HepG2 (cell line): ENCODE data around the gene ROM1. TPM values are rescaled to one million over a fixed set of nuclear protein-coding genes. Genes with fewer than 3 reads are reported as not detected.

ENCODE experiments used
- ATAC-seq: fragments of 200-7000 bp; cut with Tn5 transposase; 3 replicates; pipeline ENCODE4 v1.9.1; 2020; ENCODE audit warnings: mild to moderate bottlenecking, moderate library complexity
- BruUV-seq: library from RNA; stranded (reverse); fragments of 400-500 nt; replicated peaks from 2 replicates; lab custom pipeline; 2021; lab: Mats Ljungman, UMichigan
- CTCF ChIA-PET: fragments of 300-600 bp; formaldehyde crosslinking; extraction: SDS; loops from one replicate; lab custom pipeline; 2021; ENCODE audit warnings: low total read pairs, inconsistent platforms, low intra/inter-chr PET ratio; lab: Yijun Ruan, JAX
- POLR2A ChIA-PET: fragments of 350-600 bp; sonication (Branson Sonifier 250); formaldehyde crosslinking; loops from one replicate; lab custom pipeline; 2020; ENCODE audit warnings: antibody characterized with exemption, inconsistent platforms; lab: Yijun Ruan, JAX
- DNase-seq: peaks from one replicate; pipeline ENCODE4 v3.0.0-alpha.2; 2015; ENCODE audit warnings: low spot score
- FAIRE-seq: peaks from 3 replicates; lab custom pipeline; 2011; peaks lifted over from hg19 to GRCh38; lab: Jason Lieb, UNC
- H2AFZ ChIP-seq: one replicate; pipeline ENCODE4 v1.6.1; 2011; ENCODE audit warnings: low read length, inconsistent platforms
- H3K27ac ChIP-seq: fragments of 300-600 bp; 3 replicates; pipeline ENCODE4 v1.8.0; 2011; ENCODE audit warnings: mixed run types, mild to moderate bottlenecking, mixed read lengths, low read length, inconsistent platforms; ENCODE audit not compliant: insufficient read depth; ENCODE audit errors: extremely low read length
- H3K27me3 ChIP-seq, 2 experiments: fragments of 200-600 bp in 1 of 2; 2 replicates in 1 of 2; 3 replicates in 1 of 2; pipeline versions ENCODE4 v1.6.0 to v1.8.0; 2011; ENCODE audit warnings: low read length in 2 of 2, mild to moderate bottlenecking in 2 of 2, moderate library complexity in 2 of 2, inconsistent platforms in 1 of 2; ENCODE audit not compliant: insufficient read depth in 2 of 2, control insufficient read depth in 1 of 2
- H3K36me3 ChIP-seq, 2 experiments: fragments of 200-600 bp in 1 of 2; replicated peaks in 1 of 2; 2 replicates in 1 of 2; 3 replicates in 1 of 2; pipeline versions ENCODE4 v1.5.1 to v1.8.0; 2011; ENCODE audit warnings: low read length in 2 of 2, inconsistent platforms in 1 of 2; ENCODE audit not compliant: insufficient read depth in 2 of 2, control insufficient read depth in 1 of 2
- H3K4me1 ChIP-seq: 2 replicates; pipeline ENCODE4 v1.5.1; 2012; ENCODE audit warnings: low read length, inconsistent platforms; ENCODE audit not compliant: insufficient read depth
- H3K4me2 ChIP-seq: 2 replicates; pipeline ENCODE4 v1.6.0; 2011; ENCODE audit warnings: low read depth, low read length, inconsistent platforms
- H3K4me3 ChIP-seq, 3 experiments: fragments of 200-600 bp in 1 of 3; sonication (generic), shearing (Covaris generic) in 1 of 3; replicated peaks in 1 of 3; 2 replicates each; pipeline ENCODE4 v1.5.1; 2011 to 2016; ENCODE audit warnings: low read length in 3 of 3, inconsistent platforms in 2 of 3, low read depth in 2 of 3, mild to moderate bottlenecking in 2 of 3, control low read depth in 1 of 3, mixed read lengths in 1 of 3; ENCODE audit not compliant: insufficient read depth in 1 of 3
- H3K79me2 ChIP-seq: one replicate; pipeline ENCODE4 v1.6.1; 2011; ENCODE audit warnings: low read length, inconsistent platforms; ENCODE audit not compliant: insufficient read depth
- H3K9ac ChIP-seq: 2 replicates; pipeline ENCODE4 v1.6.0; 2011; ENCODE audit warnings: mild to moderate bottlenecking, low read depth, low read length, inconsistent platforms; ENCODE audit not compliant: insufficient read depth
- H3K9me3 ChIP-seq: 2 replicates; pipeline ENCODE4 v1.5.1; 2012; ENCODE audit warnings: mild to moderate bottlenecking, low read length
- H4K20me1 ChIP-seq: 2 replicates; pipeline ENCODE4 v1.6.0; 2011; ENCODE audit warnings: inconsistent platforms, mild to moderate bottlenecking, low read length, moderate library complexity; ENCODE audit not compliant: insufficient read depth
- ELF4 ChIP-seq: sonication (generic); formaldehyde crosslinking; IDR thresholded peaks from 2 replicates; pipeline ENCODE4 v1.5.0; 2020; ENCODE audit warnings: missing genetic modification reagents, mild to moderate bottlenecking, moderate library complexity, borderline replicate concordance
- MXD1 ChIP-seq: sonication (generic); formaldehyde crosslinking; IDR thresholded peaks from 2 replicates; pipeline ENCODE4 v1.4.0; 2020; ENCODE audit warnings: mild to moderate bottlenecking, missing genetic modification reagents
- NONO ChIP-seq, 2 experiments: fragments of 450-650 bp in 1 of 2; sonication (generic) in 1 of 2; formaldehyde crosslinking in 1 of 2; IDR thresholded peaks in 1 of 2; conservative IDR thresholded peaks in 1 of 2; 2 replicates each; pipeline versions ENCODE4 v1.6.1 to v1.8.0; 2017 to 2022; ENCODE audit warnings: mild to moderate bottlenecking in 1 of 2, missing genetic modification reagents in 1 of 2, moderate library complexity in 1 of 2
- TMF1 ChIP-seq: sonication (generic); formaldehyde crosslinking; IDR thresholded peaks from 2 replicates; pipeline ENCODE4 v1.8.1; 2022; ENCODE audit warnings: low read depth, missing genetic modification reagents
- ZNF121 ChIP-seq: sonication (generic); formaldehyde crosslinking; IDR thresholded peaks from 2 replicates; pipeline ENCODE4 v1.5.0; 2020; ENCODE audit warnings: mild to moderate bottlenecking, missing genetic modification reagents
- ZNF34 ChIP-seq: sonication (generic); formaldehyde crosslinking; IDR thresholded peaks from 2 replicates; pipeline ENCODE4 v1.4.0; 2020; ENCODE audit warnings: mild to moderate bottlenecking, missing genetic modification reagents, borderline replicate concordance
- ZNF501 ChIP-seq: sonication (generic); formaldehyde crosslinking; IDR thresholded peaks from 2 replicates; pipeline ENCODE4 v1.5.1; 2020; ENCODE audit warnings: mild to moderate bottlenecking, moderate library complexity, missing genetic modification reagents
- ZNF547 ChIP-seq: sonication (generic); formaldehyde crosslinking; IDR thresholded peaks from 2 replicates; pipeline ENCODE4 v1.5.1; 2020; ENCODE audit warnings: mild to moderate bottlenecking, missing genetic modification reagents
- ZNF709 ChIP-seq: sonication (generic); formaldehyde crosslinking; IDR thresholded peaks from 2 replicates; pipeline ENCODE4 v1.5.0; 2020; ENCODE audit warnings: mild to moderate bottlenecking, missing genetic modification reagents
- ZNF772 ChIP-seq: sonication (generic); formaldehyde crosslinking; IDR thresholded peaks from 2 replicates; pipeline ENCODE4 v1.5.0; 2020; ENCODE audit warnings: mild to moderate bottlenecking, missing genetic modification reagents
- WGBS: methylation state at CpG from one replicate; pipeline ENCODE4 v1.1.6; 2017; ENCODE audit warnings: low lambda C conversion rate; 5-methylcytosine and 5-hydroxymethylcytosine counted together
- in situ Hi-C: cut with HindIII; loops from 2 replicates; pipeline ENCODE4 v1.10.0; 2017; ENCODE audit warnings: low pct_unique_long_range_greater_than_20kb; ENCODE audit not compliant: extremely low pct_ligation_motif_present
- intact Hi-C: fragments of 100-400 bp; cut with micrococcal nuclease; formaldehyde crosslinking; loops from one replicate; pipeline ENCODE4 v1.10.0; 2022; ENCODE audit not compliant: unreplicated experiment
- polyA plus RNA-seq, 8 experiments: library from polyadenylated mRNA; depleted of rRNA in 3 of 8; stranded (reverse) in 7 of 8; unstranded in 1 of 8; fragments of >200 nt; fragmentation: Illumina TruSeq in 4 of 8; extraction: Trizol in 4 of 8; gene quantifications; 2 replicates each; pipeline versions ENCODE4 v1.2.1 to v1.2.3, GENCODE V29; 2011 to 2016; ENCODE audit warnings: low read depth in 4 of 8, missing spikeins in 1 of 8, mixed read lengths in 1 of 8; ENCODE audit not compliant: insufficient read depth in 1 of 8
- total RNA-seq, 5 experiments: library from RNA; depleted of rRNA; stranded (reverse); fragments of >200 nt; fragmentation: Illumina TruSeq; extraction: Trizol; gene quantifications; 2 replicates each; pipeline ENCODE4 v1.2.3, GENCODE V29; 2016; ENCODE audit warnings: low read depth in 1 of 5

The ROM1 gene
- total and polyA plus RNA-seq, 2 of the 13 experiments (the other 11 are each of a cell fraction or from before 2014, with no cell fraction given), result 1.2 to 2.4 TPM

- H2AFZ ChIP-seq, result no peak overlapping the region
Observed at GRCh38 chr11:62645671-62645945, 32.6 kb downstream of the ROM1 start.

More at GRCh38 chr11:62645671-62645945, 32.6 kb downstream of the ROM1 start:
- Histone ChIP-seq H3K4me3 (peak overlapping the region; percentile 86 to 96 (median 90)), H3K9me3 (no peaks in the 10 kb centered on the region), H3K36me3 (peaks cover 4 to 24% of the 10 kb centered on the region in 2 experiments; a peak in 3 of 5 replicates), H3K4me2 (peak overlapping the region; percentile 77), H3K79me2 (peaks cover 39% of the 10 kb centered on the region), H3K27me3 (no peaks in the 10 kb centered on the region), H3K9ac (peak overlapping the region; percentile 100), H3K27ac (peak overlapping the region; percentile 98), H4K20me1 (peaks cover 8% of the 10 kb centered on the region), H3K4me1 (peaks cover 58% of the 10 kb centered on the region)
- WGBS, result 1% methylated on average over 11 of the region's 11 CpGs
- DNase-seq (no peak), FAIRE-seq (no peak), ATAC-seq (no peak)
- BruUV-seq, result no TSS peak
- ChIA-PET POLR2A (interaction anchor here (1.1 to 5.0 kb wide), 18 partner anchors 11 to 831 kb away, joined by 3 to 98 read pairs (median 13); partner anchors contain the start of genes B3GAT3, C11orf98, CSKMT and EEF1G), CTCF (no interaction called here)
- intact Hi-C loops (no loop called here), in situ Hi-C loops (no loop called here)
- TF ChIP-seq TMF1 (CRISPR knock-in tag), result peak; percentile 42; the same call in 1 of the 2 replicates
- TF ChIP-seq ZNF547, result 0 out of 2 replicates have a peak, but pooled peaks have one; percentile 3
- 0 out of 2 replicates have a peak, but pooled peaks have one; percentile 13 for TF ChIP-seq ELF4 (CRISPR knock-in tag)
- no peak for TF ChIP-seq MXD1 (CRISPR knock-in tag)
- TF ChIP-seq ZNF772 (CRISPR knock-in tag), result peak; percentile 10; the same call in 1 of the 2 replicates
- TF ChIP-seq NONO (IDR thresholded peaks at IDR 0.05), result no peak
- TF ChIP-seq NONO (CRISPR knock-in tag; conservative IDR thresholded peaks at IDR 0.05), result 0 out of 2 replicates have a peak, but pooled peaks have one; percentile 26
- TF ChIP-seq ZNF501 (CRISPR knock-in tag), result 0 out of 2 replicates have a peak, but pooled peaks have one; percentile 4
- TF ChIP-seq ZNF709, result 0 out of 2 replicates have a peak, but pooled peaks have one; percentile 21
- TF ChIP-seq ZNF34 (CRISPR knock-in tag), result peak; percentile 43; the same call in 1 of the 2 replicates
- no peak for TF ChIP-seq ZNF121 (CRISPR knock-in tag)
